ENCODE results near the gene SSH3.

The SSH3 gene

DNA sequence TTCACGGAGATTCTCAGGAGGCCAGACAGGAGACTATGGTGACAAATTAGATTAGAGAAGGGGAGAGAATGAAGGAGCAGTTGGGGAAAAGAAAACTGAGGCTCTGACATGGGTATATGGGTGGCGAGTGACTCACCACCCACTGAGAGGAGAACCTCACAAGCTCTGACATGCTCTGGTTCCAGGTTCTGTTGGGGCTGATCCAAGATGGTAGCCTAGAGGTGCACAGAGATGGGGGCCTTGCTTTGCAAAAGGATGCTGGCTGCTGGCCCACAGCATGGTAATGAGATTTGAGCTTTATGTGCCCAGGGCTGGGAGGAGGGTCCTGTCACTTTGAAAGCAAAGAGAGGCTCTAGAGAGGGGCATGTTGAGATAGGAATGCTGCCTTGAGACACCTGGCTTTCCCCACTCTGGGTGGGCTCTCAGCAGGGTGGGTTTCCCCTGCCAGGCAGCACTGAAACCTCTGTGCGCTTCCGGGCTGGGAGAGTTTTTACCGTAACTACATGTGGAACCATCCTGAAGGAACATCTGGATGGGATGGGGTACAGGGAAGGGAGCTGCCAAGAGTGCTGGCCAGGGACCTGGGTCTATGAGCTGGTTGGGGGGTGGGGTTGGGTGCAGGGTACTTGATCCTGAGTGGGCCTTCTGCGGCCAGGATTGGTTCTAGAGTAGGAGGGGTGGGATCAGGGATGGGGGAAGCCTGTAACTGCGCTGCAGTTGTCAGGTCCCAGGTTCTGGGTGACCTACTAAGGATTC, 38.3 kb upstream of the SSH3 start:
- H3K4me3 ChIP-seq (ENCODE audit: control insufficient read depth, low read depth, low read length): no peak overlapping the region
- TF ChIP-seq, protein P1, sequence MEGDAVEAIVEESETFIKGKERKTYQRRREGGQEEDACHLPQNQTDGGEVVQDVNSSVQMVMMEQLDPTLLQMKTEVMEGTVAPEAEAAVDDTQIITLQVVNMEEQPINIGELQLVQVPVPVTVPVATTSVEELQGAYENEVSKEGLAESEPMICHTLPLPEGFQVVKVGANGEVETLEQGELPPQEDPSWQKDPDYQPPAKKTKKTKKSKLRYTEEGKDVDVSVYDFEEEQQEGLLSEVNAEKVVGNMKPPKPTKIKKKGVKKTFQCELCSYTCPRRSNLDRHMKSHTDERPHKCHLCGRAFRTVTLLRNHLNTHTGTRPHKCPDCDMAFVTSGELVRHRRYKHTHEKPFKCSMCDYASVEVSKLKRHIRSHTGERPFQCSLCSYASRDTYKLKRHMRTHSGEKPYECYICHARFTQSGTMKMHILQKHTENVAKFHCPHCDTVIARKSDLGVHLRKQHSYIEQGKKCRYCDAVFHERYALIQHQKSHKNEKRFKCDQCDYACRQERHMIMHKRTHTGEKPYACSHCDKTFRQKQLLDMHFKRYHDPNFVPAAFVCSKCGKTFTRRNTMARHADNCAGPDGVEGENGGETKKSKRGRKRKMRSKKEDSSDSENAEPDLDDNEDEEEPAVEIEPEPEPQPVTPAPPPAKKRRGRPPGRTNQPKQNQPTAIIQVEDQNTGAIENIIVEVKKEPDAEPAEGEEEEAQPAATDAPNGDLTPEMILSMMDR (conservative IDR thresholded peaks at IDR 0.05; ENCODE audit: control insufficient read depth, insufficient read depth, low read depth, low read length): no peak

GRCh38 chr11:67265633-67266448, 37.5 kb upstream of the SSH3 start:
- H3K4me3 ChIP-seq (ENCODE audit: control insufficient read depth, low read depth, low read length): peak overlapping the region; percentile 29
- DNase-seq (ENCODE audit: low read depth): peak; percentile 44
- TF ChIP-seq, protein P1 (conservative IDR thresholded peaks at IDR 0.05; ENCODE audit: control insufficient read depth, insufficient read depth, low read depth, low read length): peak; percentile 27

More for the DNA sequence above, 38.3 kb upstream of the SSH3 start:
- no peak for DNase-seq (ENCODE audit: low read depth)

- H3K4me3 ChIP-seq (ENCODE audit: control insufficient read depth, low read depth, low read length): peak within 1 kb of the TSS; percentile 78
- no peak for DNase-seq (ENCODE audit: low read depth)
- TF ChIP-seq, protein P1 (conservative IDR thresholded peaks at IDR 0.05; ENCODE audit: control insufficient read depth, insufficient read depth, low read depth, low read length): no peak
Observed at GRCh38 chr11:67266449-67267187, 36.7 kb upstream of the SSH3 start, which contains the start of gene GRK2. GRK2 (plus strand) TSS chr11:67266473; CDS start chr11:67266700, 227 bp downstream.

DNA sequence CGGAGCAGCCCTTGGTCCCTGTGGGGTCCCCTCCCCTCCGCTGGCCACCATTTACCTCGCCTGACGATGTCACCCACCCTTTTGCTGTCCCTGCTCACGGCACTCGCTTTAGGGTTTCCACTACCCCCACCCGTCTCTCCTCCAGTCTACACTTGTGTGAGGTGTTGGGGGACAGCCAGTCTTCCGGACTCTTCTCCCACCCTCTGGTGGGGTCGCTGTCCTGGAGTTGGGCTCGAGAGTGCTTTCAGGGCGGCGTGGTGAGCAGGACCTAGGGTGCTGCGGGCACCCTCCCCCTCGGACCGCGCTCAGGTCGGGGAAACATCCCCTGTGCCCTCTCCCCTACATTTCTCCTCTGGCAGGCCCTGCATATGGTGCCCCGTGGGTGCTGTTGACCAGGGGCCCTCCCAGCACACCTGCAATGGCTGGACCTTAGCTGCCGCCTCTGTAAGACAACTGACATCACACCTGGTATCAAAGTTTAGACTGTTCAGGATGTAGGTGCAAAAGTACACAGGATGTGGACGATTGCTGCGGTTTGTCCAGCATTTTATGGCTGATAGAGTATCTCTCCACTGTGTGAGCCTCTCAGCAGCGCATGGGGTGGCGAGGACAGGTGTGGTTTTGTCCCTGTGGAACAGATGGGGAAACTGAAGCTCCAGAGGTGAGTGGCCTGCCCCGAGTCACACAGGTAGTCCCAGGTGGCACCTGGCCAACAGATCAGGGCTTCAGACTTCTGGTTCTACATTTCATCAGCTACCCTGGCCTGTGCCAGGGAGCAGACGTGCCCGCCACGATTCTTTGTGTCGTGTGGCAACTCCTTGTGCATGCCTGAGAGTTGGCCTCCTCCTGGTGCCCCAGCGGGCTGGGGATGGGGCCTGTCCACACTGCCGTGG, 35.9 kb upstream of the SSH3 start:
- no peak for DNase-seq (ENCODE audit: low read depth)
- H3K4me3 ChIP-seq (ENCODE audit: control insufficient read depth, low read depth, low read length): peak overlapping the region; percentile 78
- TF ChIP-seq, protein P1 (conservative IDR thresholded peaks at IDR 0.05; ENCODE audit: control insufficient read depth, insufficient read depth, low read depth, low read length): no peak

GRCh38 chr11:67268081-67268961, 35.0 kb upstream of the SSH3 start:
- peak overlapping the region; percentile 78 for H3K4me3 ChIP-seq (ENCODE audit: control insufficient read depth, low read depth, low read length)
- TF ChIP-seq, protein P1 (conservative IDR thresholded peaks at IDR 0.05; ENCODE audit: control insufficient read depth, insufficient read depth, low read depth, low read length): no peak
- no peak for DNase-seq (ENCODE audit: low read depth)
